ENCODE data around the gene CCIN.
A peak's percentile ranks its signal among the peaks of the same experiment; 100 is the strongest.
"Not testable (repeated sequence)": the region's sequence is repeated elsewhere in the genome, so short reads cannot be mapped to it uniquely, and the experiment has no call there.

The CCIN gene

GRCh38 chr9:36169166-36169565 lies at the start of gene CCIN:
TSS of gene CCIN (plus strand) at chr9:36169388. CDS start at chr9:36169503, 115 bp downstream.
- no peak for DNase-seq

- no peak for DNase-seq
These were observed 49.7 kb upstream of the CCIN start for GRCh38 chr9:36119476-36119875.

- DNase-seq = no peak
These were observed 48.5 kb upstream of the CCIN start for GRCh38 chr9:36120705-36121104.

- DNase-seq = no peak
These were observed 47.2 kb upstream of the CCIN start for GRCh38 chr9:36121971-36122370.

DNA sequence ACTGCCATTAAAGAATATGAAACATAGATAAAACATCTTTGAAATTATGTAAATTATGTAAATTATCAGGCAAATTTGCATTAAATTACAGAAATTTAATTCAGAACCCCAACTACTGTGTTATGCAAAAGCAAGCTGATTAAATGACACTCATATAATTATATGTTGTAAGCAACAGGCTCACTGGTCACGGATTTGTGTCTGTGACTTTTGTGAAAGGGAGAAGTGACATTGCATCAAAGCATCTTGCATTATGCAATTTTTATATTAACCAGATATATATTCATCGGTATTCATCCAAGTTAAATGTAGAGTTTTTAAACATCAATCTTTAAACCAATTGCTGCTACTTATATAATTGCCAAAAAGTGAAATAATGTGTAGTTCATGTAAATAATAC lies 45.7 kb upstream of the CCIN start:
- DNase-seq = no peak

- no peak for DNase-seq
These were observed 43.9 kb upstream of the CCIN start for GRCh38 chr9:36125062-36125855.

DNA sequence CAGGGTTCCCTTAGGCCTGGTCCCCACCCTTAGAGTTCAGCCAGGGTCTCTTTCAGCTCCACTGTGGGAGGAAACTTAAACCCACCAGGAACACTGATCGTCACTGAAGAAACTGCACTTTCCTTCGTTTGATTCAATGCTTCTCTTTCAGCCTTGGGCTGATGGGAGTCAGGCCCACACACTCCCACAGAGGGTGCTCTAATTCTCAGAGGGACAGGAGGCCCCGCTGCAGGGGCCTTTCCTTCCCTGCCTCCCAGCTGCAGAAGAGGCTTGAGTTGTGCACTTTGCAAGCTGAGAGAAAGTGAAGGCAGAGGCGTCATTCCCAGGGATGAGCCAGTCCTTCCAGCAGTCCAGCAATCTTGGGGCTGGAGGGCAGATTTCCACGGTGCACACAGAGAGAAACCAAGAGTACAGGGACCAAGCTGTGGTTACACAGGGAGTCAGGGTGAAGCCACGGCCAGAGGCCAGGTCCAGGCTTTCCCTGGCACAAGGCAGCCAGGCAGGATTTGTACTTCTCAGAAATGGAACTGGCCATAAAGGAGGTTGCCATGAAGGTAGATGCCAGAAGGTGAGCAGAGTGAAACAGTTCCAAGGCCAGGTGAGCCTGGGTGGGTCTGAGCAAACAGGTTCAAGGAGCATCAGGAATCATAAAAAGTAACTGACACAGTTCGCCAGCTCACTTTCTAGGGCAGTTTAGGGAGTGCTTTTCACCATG lies 43.0 kb upstream of the CCIN start:
- DNase-seq = no peak

- no peak for DNase-seq
These were observed 41.4 kb upstream of the CCIN start for GRCh38 chr9:36127652-36128244.

DNA sequence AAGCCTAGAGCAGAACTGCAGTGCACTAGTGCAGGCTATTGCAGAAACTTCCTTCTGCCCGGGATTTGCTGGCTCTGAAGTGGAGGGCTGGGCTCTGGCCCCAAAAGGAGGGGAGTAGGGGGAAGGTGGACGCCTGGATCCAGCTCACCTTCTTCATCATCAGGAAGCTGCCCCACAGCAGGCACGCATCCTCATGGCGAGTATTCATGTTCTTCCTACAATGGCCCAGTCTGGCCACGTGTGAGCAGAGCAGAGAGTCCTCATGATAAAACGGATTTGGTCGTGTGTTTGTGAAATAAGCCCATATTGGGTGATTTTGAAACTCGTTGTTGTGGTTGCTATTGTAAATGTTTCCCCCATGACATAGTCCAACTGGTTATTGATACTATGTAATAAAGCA lies 40.8 kb upstream of the CCIN start:
- DNase-seq = no peak

- no peak for DNase-seq
These were observed 40.0 kb upstream of the CCIN start for GRCh38 chr9:36129139-36129538.

DNA sequence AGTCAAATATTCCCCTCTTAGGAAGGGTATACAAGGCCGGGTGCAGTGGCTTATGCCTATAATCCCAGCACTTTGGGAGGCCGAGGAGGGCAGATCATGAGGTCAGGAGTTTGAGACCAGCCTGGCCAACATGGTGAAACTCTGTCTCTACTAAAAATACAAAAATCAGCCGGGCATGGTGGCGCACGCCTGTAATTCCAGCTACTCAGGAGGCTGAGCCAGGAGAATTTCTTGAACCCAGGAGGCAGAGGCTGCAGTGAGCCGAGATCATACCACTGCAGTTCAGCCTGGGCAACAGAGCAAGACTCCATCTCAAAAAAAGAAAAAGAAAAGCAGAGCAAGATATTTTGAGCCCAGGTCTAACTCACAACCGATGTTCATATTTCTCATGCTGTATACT lies 37.5 kb upstream of the CCIN start:
- not testable (repeated sequence) for DNase-seq

GRCh38 chr9:36132086-36132485 lies 37.1 kb upstream of the CCIN start:
- DNase-seq = no peak

- no peak for DNase-seq
These were observed 34.3 kb upstream of the CCIN start for GRCh38 chr9:36134761-36135505.

- DNase-seq = no peak
These were observed 33.4 kb upstream of the CCIN start for GRCh38 chr9:36135741-36136271.

DNA sequence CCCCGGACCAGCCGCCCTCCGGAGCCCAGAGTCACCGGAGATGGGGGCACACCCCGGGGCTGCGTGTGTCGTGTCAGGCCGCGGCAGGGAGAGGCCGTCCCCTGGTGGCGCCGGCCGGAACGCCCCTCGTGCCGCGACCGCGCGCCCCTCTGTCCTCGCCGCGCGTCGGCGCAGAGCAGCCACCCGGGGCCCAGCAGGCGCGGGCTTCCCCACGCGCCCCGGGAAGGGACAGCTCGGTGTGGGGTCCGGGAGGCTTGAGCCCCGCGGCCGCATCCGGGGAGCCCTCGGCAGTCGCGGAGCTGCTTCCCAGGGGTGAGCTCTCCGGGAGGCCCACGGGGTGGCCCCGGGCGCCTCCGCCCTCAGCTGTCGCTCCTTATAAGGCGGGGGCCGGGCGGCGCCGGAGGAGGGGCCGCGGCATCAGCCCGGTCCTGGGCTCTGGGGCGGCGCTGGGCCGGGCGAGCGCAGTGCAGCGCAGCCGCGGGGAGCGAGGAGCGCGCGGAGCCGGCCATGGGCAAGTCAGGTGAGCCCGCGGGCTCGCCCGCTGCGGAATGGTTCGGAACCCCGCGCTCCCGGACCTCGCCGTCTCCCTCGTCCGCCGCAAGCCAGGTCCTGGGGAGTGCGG lies 32.8 kb upstream of the CCIN start, which contains the start of gene GLIPR2:
GLIPR2 (plus strand) TSS at position 462 of the 622 bp plus-strand sequence; CDS start at position 508, 46 bp downstream.
- DNase-seq = peak; percentile 57

- no peak for DNase-seq
These were observed 32.2 kb upstream of the CCIN start for GRCh38 chr9:36136894-36137391.

DNA sequence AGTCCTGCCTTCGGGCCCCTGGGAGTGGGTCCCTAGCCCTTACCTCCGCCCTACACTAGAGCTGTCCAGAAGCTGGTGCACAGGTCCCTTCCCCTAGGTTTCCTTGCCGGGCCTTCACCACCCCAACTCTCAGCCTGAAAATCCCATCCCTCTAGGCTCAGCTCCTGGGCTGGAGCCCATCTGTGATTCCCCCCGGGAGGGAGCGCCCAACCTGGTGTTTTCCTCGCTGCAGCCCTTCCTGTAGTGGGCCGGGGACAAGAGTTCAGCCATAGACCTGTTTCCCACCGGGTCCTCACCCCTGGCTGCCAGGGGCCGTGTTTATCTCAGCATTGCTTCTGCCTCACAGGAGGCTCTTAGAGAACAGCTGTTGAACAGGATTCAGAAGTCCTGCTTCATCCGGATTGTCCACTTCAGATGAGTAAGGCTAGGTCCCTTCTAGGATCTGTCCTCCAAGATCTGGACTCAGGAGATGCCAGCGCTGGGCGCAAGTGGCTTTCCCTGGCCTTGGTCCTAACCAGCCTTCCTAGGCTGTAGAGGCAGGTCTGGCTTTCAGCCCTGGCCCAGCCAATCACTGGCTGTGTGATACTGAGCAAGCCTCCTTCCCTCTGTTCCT lies 31.7 kb upstream of the CCIN start:
- no peak for DNase-seq

DNA sequence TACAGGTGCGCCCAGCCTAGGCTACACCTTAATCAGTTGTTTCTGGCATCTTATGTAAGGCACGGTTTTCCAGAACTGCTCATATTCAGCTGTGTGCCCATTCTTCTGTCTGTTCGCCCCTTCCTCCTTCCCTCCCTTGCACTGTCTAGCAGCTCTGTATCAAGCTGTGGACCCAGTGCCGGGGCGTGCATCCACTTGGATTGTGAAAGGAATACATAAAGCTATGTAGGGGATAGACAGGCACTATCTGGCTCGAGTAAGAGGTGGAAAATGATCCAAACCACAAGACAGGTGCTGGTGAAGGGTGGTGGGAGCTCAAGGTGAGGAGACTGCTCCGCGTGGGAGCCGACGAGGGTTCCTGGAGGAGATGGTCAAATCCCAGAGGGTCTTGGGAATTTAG lies 30.7 kb upstream of the CCIN start:
- DNase-seq = no peak

DNA sequence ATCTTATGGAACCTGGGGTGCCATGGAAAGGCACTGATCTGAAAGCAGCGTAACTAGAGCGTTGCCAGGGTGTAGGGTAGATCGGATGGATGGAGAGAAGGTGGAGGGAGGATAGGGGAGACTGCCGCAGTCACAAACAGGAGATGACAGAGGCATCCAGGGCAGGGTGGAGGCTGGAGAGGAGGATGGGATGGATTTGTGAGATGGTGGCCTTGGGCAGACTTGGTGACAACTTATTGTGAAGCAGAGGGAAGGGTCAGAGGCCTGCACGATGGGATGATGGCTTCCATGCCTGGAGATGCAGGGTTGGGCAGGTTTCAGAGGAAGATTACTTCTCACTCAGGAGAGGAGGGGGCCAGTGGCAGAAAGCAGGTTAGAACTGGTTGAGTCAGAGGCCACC lies 30.3 kb upstream of the CCIN start:
- no peak for DNase-seq

DNA sequence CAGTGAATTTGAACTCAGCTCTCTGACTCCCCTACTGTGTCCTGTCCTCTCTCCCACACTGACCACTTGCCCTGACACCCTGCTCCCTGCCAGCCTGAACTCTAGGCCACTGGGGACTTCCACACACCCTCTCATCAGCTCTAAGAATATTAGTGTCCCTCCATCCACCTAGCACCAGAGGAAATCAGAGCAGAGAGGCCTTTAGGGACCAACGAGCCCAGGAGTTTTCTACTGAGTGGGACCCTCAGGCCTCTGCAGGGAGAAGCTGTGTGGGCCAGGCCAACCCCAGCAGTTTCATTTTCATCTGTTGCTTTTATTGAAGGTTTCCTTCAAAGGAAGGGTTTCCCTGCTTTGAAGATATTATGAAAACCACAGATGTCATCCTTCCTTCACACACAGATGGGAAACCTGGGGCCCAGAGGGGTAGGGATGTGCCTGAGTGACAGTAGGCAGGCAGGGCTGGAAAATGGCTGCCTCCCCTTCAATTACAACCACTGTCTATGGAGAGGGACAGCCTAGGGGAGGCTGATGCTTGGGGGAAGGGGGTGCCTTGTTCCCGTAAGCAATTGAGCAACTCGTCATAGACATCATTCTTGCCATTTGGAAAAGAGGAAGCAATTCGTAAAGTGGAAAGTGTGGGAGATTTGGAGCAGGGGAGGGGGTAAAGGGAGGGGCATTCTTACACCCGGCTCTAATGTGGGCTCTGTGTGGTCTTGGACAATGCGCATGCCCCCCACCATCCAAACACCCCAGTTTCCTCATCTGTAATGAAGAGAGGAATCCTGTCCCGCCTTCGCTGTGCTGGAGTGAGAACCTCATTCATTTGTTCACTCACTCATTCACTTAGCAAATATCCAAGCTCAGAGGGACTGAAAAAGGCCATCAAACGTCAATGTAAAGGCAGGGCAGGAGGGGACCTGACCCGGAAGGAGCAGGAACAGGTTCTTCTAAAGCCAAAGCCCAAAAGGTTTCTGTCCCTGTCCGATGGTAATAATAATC lies 28.8 kb upstream of the CCIN start:
- no peak for DNase-seq

Data from NCI-H226 (cell line).